ENCODE results near the gene HDGFL3. TPM values are rescaled to one million over a fixed set of nuclear protein-coding genes. Genes with fewer than 3 reads are reported as not detected.
"Not testable (repeated sequence)": the region's sequence is repeated elsewhere in the genome, so short reads cannot be mapped to it uniquely, and the experiment has no call there.

HDGFL3 gene
- total RNA-seq, 2 donors from 2014 or later: 83.1 to 94.7 TPM

DNA sequence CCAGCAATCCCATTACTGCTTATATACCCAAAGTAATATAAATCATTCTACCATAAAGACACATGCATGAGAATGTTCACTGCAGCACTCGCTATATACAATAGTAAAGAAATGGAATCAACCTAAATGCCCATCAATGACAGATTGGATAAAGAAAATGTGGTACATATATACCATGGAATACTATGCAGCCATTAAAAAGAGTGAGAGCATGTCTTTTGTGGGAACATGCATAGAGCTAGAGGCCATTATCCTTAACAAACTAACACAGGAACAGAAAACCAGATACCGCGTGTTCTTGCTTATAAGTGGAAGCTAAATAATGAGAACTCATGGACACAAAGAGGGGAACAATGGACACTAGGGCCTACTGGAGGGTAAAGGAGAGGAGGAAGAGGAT is 65.5 kb downstream of the HDGFL3 start:
- ATAC-seq; H3K27me3 Mint-ChIP-seq; H3K27ac Mint-ChIP-seq; H3K4me3 Mint-ChIP-seq; H3K9me3 Mint-ChIP-seq; DNase-seq (ENCODE audit: low spot score): not testable (repeated sequence)
- peaks cover 0 to 11% of the 10 kb centered on the region in 2 donors for H3K4me1 Mint-ChIP-seq (ENCODE audit: low read depth in 2 of 2)
- peaks cover 23% of the 10 kb centered on the region for H3K36me3 Mint-ChIP-seq

DNA sequence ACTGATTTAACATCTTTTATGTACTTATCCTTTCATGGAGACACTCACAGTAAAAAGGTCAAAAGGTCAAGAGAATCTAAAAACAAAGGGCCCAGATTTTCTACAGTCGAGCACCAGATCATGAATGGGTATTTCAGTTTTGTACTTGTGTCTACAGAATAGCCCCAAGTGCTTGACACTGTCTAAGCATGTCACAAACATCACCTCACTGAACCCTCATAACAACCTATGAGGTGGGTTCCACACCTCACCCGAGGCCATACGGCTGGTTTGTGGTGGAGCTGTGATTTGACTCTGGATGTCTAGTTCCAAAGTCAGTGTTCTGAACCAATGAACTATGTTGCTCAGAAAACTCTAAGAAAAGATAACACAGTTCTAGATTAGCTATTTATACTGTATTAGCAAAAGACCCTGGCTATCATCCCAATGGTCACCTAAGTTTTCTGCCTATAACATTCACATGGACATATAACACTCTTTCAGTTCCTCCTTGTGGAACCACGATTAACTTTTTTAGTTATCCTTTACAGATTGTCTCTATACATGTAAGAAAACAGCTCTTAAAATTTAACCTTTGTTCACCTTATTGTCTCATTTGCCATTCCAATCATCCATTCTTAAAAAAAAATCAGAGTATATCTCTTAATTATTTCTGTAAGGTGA is 74.6 kb downstream of the HDGFL3 start:
- Mint-ChIP-seq H3K4me3 (no peak overlapping the region), H3K4me1 (ENCODE audit: low read depth in 2 of 2) (no peaks in the 10 kb centered on the region)
- no peak for ATAC-seq

DNA sequence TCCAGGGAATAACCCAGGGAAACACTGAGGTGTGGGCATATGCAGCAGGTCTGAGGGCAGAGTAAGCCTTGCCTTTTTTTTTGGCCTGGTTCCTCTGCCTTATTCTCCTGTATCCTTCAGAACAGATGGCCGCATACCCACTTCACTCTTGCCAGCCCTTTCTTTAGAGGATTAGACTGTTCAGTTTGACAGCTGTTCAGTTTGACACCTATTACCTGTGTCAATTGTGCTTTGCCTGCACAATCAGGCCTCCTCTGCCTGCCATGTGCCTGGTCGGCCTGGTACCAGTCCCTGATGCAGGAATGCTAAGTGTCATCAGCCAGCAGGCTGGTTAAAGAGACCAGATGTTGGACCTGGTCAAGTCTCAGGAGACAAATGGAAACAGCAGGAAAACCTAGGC is 77.8 kb downstream of the HDGFL3 start:
- ATAC-seq: no peak
- Mint-ChIP-seq H3K27ac (no peak overlapping the region), H3K27me3 (no peaks in the 10 kb centered on the region), H3K4me3 (no peak overlapping the region), H3K4me1 (ENCODE audit: low read depth in 2 of 2) (no peaks in the 10 kb centered on the region), H3K36me3 (peaks cover 19% of the 10 kb centered on the region), H3K9me3 (no peaks in the 10 kb centered on the region)
- no peak for DNase-seq (ENCODE audit: low spot score)

More for the DNA sequence above, 74.6 kb downstream of the HDGFL3 start:
- H3K36me3 Mint-ChIP-seq: peaks cover 25% of the 10 kb centered on the region
- no peak for DNase-seq (ENCODE audit: low spot score)
- H3K9me3 Mint-ChIP-seq: no peaks in the 10 kb centered on the region
- H3K27me3 Mint-ChIP-seq: no peaks in the 10 kb centered on the region
- H3K27ac Mint-ChIP-seq: no peak overlapping the region

DNA sequence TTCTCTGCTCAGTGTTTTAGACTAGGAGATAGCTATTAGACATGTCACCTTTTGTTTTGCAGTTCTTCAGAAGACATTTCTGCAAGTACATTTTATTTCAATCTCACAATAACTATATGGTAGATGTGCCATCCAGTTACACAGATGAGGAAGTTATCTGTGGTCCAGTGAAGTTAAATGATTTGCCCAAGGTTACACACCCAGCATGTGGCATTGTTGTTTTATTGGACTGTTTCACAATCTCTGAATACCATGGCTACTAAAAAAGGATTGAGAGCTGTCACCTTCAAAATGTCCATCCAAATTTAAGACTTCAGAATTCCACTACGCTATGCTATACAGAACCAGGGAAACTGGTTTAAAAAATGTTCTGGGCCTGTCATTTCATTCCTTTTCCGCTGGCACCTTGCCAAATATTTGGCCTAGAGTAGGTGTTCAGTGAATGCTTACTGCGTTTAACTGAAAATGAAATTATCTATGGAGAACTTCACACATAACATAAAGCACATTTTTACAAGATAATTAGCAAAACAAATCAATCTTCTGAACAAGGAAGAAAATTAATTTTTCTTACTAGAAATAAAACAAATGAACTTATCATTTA is 80.0 kb downstream of the HDGFL3 start:
- peaks cover 29% of the 10 kb centered on the region for H3K36me3 Mint-ChIP-seq
- no peaks in the 10 kb centered on the region for H3K9me3 Mint-ChIP-seq
- ATAC-seq (no peak), DNase-seq (ENCODE audit: low spot score) (no peak)
- no peak overlapping the region for H3K4me3 Mint-ChIP-seq
- H3K27me3 Mint-ChIP-seq: no peaks in the 10 kb centered on the region
- no peaks in the 10 kb centered on the region for H3K4me1 Mint-ChIP-seq (ENCODE audit: low read depth in 2 of 2)
- no peak overlapping the region for H3K27ac Mint-ChIP-seq

DNA sequence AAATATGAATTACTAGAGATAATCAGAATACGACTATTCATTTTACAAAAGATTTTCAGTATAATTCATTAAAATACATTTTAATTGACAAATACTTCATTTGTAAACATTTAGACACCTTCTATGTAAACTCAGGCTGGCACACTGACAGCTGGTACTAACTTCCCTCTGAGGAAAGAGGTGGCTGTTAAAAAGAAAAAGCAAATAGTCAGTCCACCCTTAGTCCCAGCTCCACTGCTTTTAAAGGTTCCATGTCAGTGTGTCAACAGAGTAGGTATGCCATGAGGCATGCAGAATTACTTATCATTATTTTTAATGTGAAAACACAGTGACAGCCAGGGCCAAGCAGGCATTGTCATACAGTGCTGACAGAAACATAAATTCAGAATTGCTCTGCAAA is 84.1 kb downstream of the HDGFL3 start:
- H3K36me3 Mint-ChIP-seq: peaks cover 14% of the 10 kb centered on the region
- H3K27ac Mint-ChIP-seq: no peak overlapping the region
- no peaks in the 10 kb centered on the region for H3K9me3 Mint-ChIP-seq
- no peak overlapping the region for H3K4me3 Mint-ChIP-seq
- DNase-seq (ENCODE audit: low spot score) (no peak), ATAC-seq (no peak)
- no peaks in the 10 kb centered on the region for H3K27me3 Mint-ChIP-seq
- H3K4me1 Mint-ChIP-seq (ENCODE audit: low read depth in 2 of 2): no peaks in the 10 kb centered on the region

DNA sequence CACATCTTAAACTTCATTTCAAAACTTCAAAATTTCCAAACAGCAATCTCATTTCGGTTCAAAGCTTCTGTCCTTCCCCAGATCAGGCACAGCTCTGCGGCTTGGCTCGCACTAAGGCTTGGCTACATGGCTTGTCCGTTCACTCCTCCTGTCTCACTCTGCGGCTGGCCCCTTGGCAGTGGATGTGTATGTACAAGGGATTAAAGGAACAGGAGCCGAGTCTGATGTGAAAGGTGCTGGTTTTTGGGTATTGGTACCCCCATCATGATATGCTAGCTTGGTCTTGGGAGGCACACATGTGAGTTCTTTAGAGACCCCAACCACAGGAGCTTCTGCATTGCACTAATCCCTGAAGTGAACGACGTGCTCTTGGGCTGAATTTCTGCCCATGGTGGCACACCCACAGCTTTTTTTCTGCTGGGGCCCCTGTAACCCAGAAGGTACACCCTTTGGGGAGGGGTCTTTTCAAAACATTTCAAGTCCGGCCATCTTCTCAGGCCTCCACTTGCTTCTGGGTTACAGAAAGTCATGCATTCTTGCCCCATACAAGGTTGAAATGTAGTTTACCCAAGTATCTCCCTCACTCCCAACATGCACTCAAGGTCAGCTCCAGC is 87.5 kb downstream of the HDGFL3 start:
- no peak overlapping the region for H3K27ac Mint-ChIP-seq
- no peak for DNase-seq (ENCODE audit: low spot score)
- peaks cover 11% of the 10 kb centered on the region for H3K36me3 Mint-ChIP-seq
- ATAC-seq: no peak
- H3K9me3 Mint-ChIP-seq: no peaks in the 10 kb centered on the region
- H3K4me3 Mint-ChIP-seq: no peak overlapping the region
- H3K27me3 Mint-ChIP-seq: no peaks in the 10 kb centered on the region
- no peaks in the 10 kb centered on the region for H3K4me1 Mint-ChIP-seq (ENCODE audit: low read depth in 2 of 2)

DNA sequence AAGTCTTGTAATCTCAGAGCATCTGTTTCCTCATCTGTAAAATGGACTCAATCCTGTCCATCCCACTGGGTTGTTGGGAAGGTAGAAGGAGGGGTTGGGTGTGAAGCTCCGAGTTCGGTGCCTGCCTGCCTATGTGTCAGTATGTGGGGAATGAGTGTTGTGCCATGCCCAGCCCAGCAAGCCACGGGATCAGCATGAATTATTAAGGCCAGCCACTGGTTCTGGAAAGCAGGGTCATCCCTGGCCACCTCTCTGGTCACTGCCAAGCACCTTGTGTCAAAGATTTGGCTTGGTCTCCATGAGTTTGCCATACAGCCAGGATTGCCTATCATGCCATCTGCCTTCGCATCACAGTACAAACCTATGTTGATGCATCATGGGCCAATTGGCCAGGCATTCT is 88.7 kb downstream of the HDGFL3 start:
- H3K9me3 Mint-ChIP-seq: no peaks in the 10 kb centered on the region
- H3K36me3 Mint-ChIP-seq: peaks cover 11% of the 10 kb centered on the region
- no peak overlapping the region for H3K27ac Mint-ChIP-seq
- no peak for ATAC-seq
- no peak overlapping the region for H3K4me3 Mint-ChIP-seq
- no peaks in the 10 kb centered on the region for H3K27me3 Mint-ChIP-seq
- DNase-seq (ENCODE audit: low spot score): no peak
- no peaks in the 10 kb centered on the region for H3K4me1 Mint-ChIP-seq (ENCODE audit: low read depth in 2 of 2)

DNA sequence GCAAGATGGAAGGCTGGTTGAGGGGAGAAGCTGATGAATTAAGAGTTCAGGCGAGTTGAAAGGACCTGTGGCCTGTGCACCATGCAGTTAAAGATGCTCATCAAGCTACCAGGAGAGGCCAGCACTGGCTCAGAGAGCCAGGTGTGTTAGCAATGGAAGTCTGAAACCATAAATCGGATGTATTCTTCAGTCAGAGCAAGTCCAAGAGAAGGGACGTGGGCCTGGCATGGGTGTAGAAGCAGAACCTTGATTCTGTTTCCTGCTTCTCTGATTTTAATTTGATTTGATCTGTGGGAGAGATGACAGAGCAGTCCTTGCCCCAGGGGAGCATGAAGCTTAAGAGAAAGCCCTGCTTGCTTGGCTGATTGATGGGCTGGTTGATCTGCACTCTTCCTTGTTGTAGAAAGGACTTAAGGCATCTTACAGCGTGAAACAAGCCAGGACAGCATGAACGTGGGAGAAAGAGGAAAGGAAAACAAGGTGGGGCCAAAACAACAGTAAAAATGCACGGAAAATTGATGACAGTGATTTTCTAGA is 89.3 kb downstream of the HDGFL3 start:
- peaks cover 7% of the 10 kb centered on the region for H3K36me3 Mint-ChIP-seq
- ATAC-seq: no peak
- DNase-seq (ENCODE audit: low spot score): no peak
- no peaks in the 10 kb centered on the region for H3K9me3 Mint-ChIP-seq
- no peaks in the 10 kb centered on the region for H3K27me3 Mint-ChIP-seq
- no peaks in the 10 kb centered on the region for H3K4me1 Mint-ChIP-seq (ENCODE audit: low read depth in 2 of 2)
- H3K27ac Mint-ChIP-seq: no peak overlapping the region
- no peak overlapping the region for H3K4me3 Mint-ChIP-seq

DNA sequence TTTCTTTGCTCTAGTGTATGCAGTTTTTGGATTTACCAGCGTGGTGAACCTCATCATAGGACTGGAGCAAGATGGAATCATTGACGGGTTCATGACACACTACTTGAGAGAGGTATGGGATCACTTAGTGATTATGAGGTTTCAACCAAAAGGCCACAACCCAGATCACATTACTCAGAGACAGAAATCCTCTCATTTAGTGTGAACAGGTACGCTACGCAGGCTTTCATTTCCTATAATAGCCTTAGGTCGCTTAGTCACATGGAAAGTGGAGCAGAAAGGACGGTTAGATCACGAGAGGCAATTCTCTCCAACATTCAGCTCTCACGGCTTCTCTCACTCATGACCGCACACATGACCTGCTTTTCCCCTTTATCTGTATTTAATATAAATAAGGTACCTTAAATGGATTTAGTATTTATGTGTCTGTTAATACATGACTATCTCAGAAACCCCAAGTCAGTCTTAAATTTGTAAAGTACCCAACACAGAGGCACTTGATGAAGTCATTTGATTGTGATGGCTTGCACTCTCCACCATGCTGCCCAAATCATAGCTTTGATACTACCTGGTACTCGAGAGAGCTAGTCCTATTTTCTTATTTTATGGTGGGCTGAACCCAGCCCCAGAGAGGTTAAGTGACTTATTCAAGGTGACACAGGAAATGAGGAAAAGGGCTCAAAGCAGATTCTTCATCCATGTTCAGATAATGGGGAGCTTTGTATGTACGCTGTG is 91.6 kb downstream of the HDGFL3 start:
- Mint-ChIP-seq H3K27ac (no peak overlapping the region), H3K9me3 (no peaks in the 10 kb centered on the region), H3K36me3 (no peaks in the 10 kb centered on the region), H3K4me1 (ENCODE audit: low read depth in 2 of 2) (peaks cover 6 to 10% of the 10 kb centered on the region in 2 donors), H3K4me3 (no peak overlapping the region), H3K27me3 (no peaks in the 10 kb centered on the region)
- ATAC-seq (no peak), DNase-seq (ENCODE audit: low spot score) (no peak)

DNA sequence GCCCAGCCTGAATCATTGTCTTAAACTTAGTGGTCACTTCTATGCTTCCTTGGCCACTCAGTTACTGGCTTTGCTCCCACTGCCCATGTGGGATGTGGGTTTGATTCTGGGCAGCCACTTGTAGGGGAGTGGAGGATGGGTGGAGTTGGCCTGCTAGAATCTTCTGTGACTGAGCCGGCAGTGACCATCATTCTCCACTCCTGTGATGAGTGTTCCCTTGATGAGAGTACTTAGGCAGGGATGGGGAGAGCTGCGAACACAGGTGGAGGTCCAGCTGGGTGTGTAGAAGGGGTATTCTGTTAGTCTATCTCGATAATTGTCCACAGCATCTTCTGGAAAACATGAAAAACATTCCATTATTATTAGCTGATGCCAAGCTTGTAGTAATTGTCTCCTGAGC is 92.2 kb downstream of the HDGFL3 start:
- H3K4me3 Mint-ChIP-seq: no peak overlapping the region
- H3K27ac Mint-ChIP-seq: no peak overlapping the region
- no peaks in the 10 kb centered on the region for H3K9me3 Mint-ChIP-seq
- ATAC-seq (no peak), DNase-seq (ENCODE audit: low spot score) (no peak)
- H3K36me3 Mint-ChIP-seq: no peaks in the 10 kb centered on the region
- peaks cover 9 to 12% of the 10 kb centered on the region in 2 donors for H3K4me1 Mint-ChIP-seq (ENCODE audit: low read depth in 2 of 2)
- no peaks in the 10 kb centered on the region for H3K27me3 Mint-ChIP-seq

DNA sequence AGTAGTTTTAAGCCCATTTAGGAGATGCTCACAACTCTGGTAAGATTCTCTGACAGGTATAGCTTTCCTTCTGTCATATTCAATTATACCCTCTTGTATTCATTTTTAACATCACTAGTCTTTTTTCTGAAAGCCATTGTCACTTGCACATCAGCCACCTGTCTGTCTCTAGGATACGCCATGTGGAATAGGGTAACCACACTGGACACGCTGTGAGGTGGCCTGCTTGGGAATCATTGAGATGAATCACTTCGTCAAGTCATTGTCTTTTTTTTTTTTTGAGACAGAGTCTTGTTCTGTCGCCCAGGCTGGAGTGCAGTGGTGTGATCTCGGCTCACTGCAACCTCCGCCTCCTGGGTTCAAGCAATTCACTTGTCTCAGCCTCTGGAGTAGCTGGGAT is 92.8 kb downstream of the HDGFL3 start:
- Mint-ChIP-seq H3K27ac (no peak overlapping the region), H3K4me1 (ENCODE audit: low read depth in 2 of 2) (peaks cover 14 to 18% of the 10 kb centered on the region in 2 donors), H3K9me3 (no peaks in the 10 kb centered on the region), H3K27me3 (no peaks in the 10 kb centered on the region), H3K36me3 (no peaks in the 10 kb centered on the region), H3K4me3 (no peak overlapping the region)
- ATAC-seq (no peak), DNase-seq (ENCODE audit: low spot score) (no peak)

DNA sequence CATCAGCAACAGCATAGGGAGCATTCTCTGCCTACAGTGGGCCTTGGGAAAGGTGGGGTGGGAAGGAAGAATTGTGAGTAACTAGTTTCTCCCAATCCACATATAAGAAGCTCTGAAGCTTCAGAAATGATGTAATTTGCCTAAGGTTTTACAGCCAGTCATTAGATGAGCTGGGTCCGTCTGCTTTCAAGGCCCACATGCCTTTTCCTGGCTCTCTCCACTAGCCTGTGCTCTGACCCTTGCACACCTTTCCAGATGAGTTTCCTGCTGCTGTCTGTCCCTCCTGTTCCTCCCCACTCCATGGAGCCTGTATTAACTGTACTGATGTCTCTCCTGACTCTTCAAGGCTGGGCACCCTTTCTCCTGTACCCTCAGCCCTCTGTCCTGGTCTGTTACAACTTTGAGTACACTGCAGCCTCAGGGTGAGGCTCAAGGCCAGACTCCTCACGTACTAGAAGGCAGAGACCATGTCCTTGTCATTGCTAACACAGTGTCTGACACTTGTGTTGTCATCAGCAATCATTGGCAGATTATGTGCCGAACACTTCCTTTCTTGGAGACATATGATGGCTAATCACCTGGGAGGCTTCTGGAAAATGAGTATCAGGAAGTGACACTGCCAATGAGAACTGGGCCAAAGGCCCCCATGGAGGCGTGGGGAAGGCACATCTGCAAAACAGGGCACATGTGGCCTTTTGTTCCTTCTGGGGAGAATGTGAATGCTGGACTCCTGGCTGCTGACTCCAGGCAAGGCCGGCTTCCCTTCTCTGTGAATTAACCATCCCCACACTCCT is 93.5 kb downstream of the HDGFL3 start:
- no peak overlapping the region for H3K4me3 Mint-ChIP-seq
- no peak overlapping the region for H3K27ac Mint-ChIP-seq
- H3K4me1 Mint-ChIP-seq (ENCODE audit: low read depth in 2 of 2): peaks cover 22 to 24% of the 10 kb centered on the region in 2 donors
- ATAC-seq (no peak), DNase-seq (ENCODE audit: low spot score) (no peak)
- H3K27me3 Mint-ChIP-seq: no peaks in the 10 kb centered on the region
- no peaks in the 10 kb centered on the region for H3K36me3 Mint-ChIP-seq
- H3K9me3 Mint-ChIP-seq: no peaks in the 10 kb centered on the region

DNA sequence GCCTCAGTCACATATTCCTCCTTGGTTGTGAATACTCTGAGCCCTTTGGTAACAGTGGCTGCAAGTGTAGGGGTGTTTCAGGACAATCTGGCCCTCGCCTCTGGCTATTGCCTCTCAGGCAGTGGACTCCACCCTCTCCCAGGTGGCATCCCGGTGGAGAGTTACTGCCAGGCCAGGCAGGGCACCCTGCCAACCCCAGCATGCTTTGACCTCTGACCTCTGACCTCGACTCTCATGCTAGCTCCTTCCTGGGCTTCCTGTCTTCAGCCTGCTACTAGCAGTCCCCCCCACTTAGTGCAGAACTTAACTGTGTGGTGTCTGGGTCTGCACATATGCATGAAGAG is 94.7 kb downstream of the HDGFL3 start:
- DNase-seq (ENCODE audit: low spot score) (no peak), ATAC-seq (no peak)
- Mint-ChIP-seq H3K9me3 (no peaks in the 10 kb centered on the region), H3K27me3 (no peaks in the 10 kb centered on the region), H3K4me3 (no peak overlapping the region), H3K27ac (no peak overlapping the region), H3K36me3 (no peaks in the 10 kb centered on the region), H3K4me1 (ENCODE audit: low read depth in 2 of 2) (peaks cover 33 to 35% of the 10 kb centered on the region in 2 donors)

Measured in natural killer cell treated with Interleukin-12 subunit alpha and Interleukin-12 subunit beta and Interleukin-15 and Interleukin-18, amount 100 ng/mL, for 72 hours (primary cell).